ENCODE measurements around the gene ATP10B. TPM values are rescaled to one million over a fixed set of nuclear protein-coding genes. Genes with fewer than 3 reads are reported as not detected.

Gene ATP10B
- total and polyA plus RNA-seq, 3 experiments from 2014 or later: not detected

GRCh38 chr5:160702311-160702803, 149.7 kb downstream of the ATP10B start:
- H3K27me3 Mint-ChIP-seq: peaks cover 0 to 4% of the 10 kb centered on the region in 2 donors
- H3K9me3 Mint-ChIP-seq: no peaks in the 10 kb centered on the region
- Histone ChIP-seq H3K27me3 (ENCODE audit: insufficient read depth, low read length, poor library complexity, severe bottlenecking) (no peaks in the 10 kb centered on the region), H3K4me1 (ENCODE audit: insufficient read depth, low read length) (no peaks in the 10 kb centered on the region), H3K4me3 (ENCODE audit: low read length) (no peak overlapping the region), H3K36me3 (ENCODE audit: insufficient read depth, low read length) (no peaks in the 10 kb centered on the region), H3K27ac (ENCODE audit: low read depth, low read length) (no peak overlapping the region), H3K9me3 (ENCODE audit: low read length) (no peaks in the 10 kb centered on the region)
- H3K27ac Mint-ChIP-seq: no peak overlapping the region
- no peak for DNase-seq
- no peaks in the 10 kb centered on the region for H3K4me1 Mint-ChIP-seq
- no peaks in the 10 kb centered on the region for H3K36me3 Mint-ChIP-seq
- ChIA-PET POLR2A (no interaction called here), CTCF (no interaction called here)
- H3K4me3 Mint-ChIP-seq: no peak overlapping the region

DNA sequence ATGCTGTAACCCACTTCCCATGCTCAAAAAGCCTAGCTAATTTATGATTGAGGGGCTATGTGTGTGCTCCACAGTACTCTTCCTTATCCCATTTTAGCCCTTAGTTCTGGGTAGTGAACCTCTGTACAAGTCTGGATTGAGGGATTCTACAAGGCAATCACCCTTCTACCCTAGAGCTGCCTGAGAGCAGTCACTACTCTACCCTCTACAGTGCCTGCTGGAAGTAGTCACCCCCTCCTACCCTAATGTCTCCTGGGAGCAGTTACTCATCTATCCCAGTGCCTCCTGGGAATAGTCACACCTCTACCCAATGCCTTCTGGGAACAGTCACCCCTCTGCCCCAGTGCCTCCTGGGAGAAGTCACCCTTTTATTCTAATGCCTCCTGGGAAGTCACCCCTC, 150.6 kb downstream of the ATP10B start:
- no peaks in the 10 kb centered on the region for H3K27me3 ChIP-seq (ENCODE audit: insufficient read depth, low read length, poor library complexity, severe bottlenecking)
- Mint-ChIP-seq H3K9me3 (no peaks in the 10 kb centered on the region), H3K4me1 (no peaks in the 10 kb centered on the region), H3K27me3 (peaks cover 0 to 4% of the 10 kb centered on the region in 2 donors), H3K4me3 (no peak overlapping the region), H3K27ac (no peak overlapping the region), H3K36me3 (no peaks in the 10 kb centered on the region)
- no peak overlapping the region for H3K4me3 ChIP-seq (ENCODE audit: low read length)
- POLR2A ChIA-PET: no interaction called here
- H3K4me1 ChIP-seq (ENCODE audit: insufficient read depth, low read length): no peaks in the 10 kb centered on the region
- H3K27ac ChIP-seq (ENCODE audit: low read depth, low read length): no peak overlapping the region
- DNase-seq: no peak
- no peaks in the 10 kb centered on the region for H3K36me3 ChIP-seq (ENCODE audit: insufficient read depth, low read length)
- CTCF ChIA-PET: no interaction called here
- no peaks in the 10 kb centered on the region for H3K9me3 ChIP-seq (ENCODE audit: low read length)

GRCh38 chr5:160699301-160699700, 152.7 kb downstream of the ATP10B start:
- Mint-ChIP-seq H3K27ac (no peak overlapping the region), H3K36me3 (no peaks in the 10 kb centered on the region), H3K4me1 (no peaks in the 10 kb centered on the region), H3K27me3 (peaks cover 0 to 5% of the 10 kb centered on the region in 2 donors), H3K4me3 (no peak overlapping the region), H3K9me3 (no peaks in the 10 kb centered on the region)
- CTCF ChIA-PET: no interaction called here
- Histone ChIP-seq H3K27me3 (ENCODE audit: insufficient read depth, low read length, poor library complexity, severe bottlenecking) (no peaks in the 10 kb centered on the region), H3K4me3 (ENCODE audit: low read length) (no peak overlapping the region), H3K27ac (ENCODE audit: low read depth, low read length) (no peak overlapping the region), H3K9me3 (ENCODE audit: low read length) (no peaks in the 10 kb centered on the region), H3K4me1 (ENCODE audit: insufficient read depth, low read length) (no peaks in the 10 kb centered on the region), H3K36me3 (ENCODE audit: insufficient read depth, low read length) (no peaks in the 10 kb centered on the region)
- DNase-seq: no peak
- POLR2A ChIA-PET: no interaction called here

DNA sequence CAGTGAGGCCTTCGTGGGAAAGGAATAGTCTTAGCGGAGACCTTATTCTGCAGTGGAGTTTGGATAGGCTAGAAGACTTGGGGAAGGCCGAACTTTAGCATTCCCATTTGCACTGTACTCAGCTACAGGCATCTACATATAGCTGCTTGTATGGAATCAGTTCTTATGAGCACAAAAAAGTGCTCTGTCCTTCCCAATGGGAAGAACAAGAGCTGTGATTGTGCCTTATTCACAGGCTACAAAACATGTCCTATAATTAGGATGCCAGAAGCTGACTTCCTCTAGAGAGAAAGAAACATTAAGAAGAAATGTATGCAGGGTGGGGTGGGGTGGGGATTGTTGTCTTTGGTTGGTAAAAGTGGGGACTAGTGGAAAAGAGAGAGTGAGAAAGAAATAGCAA, 154.7 kb downstream of the ATP10B start:
- Histone ChIP-seq H3K27me3 (ENCODE audit: insufficient read depth, low read length, poor library complexity, severe bottlenecking) (no peaks in the 10 kb centered on the region), H3K4me3 (ENCODE audit: low read length) (no peak overlapping the region), H3K4me1 (ENCODE audit: insufficient read depth, low read length) (no peaks in the 10 kb centered on the region), H3K36me3 (ENCODE audit: insufficient read depth, low read length) (no peaks in the 10 kb centered on the region), H3K27ac (ENCODE audit: low read depth, low read length) (no peak overlapping the region), H3K9me3 (ENCODE audit: low read length) (no peaks in the 10 kb centered on the region)
- Mint-ChIP-seq H3K27me3 (peaks cover 0 to 5% of the 10 kb centered on the region in 2 donors), H3K4me3 (no peak overlapping the region), H3K4me1 (no peaks in the 10 kb centered on the region), H3K36me3 (no peaks in the 10 kb centered on the region), H3K9me3 (no peaks in the 10 kb centered on the region), H3K27ac (no peak overlapping the region)
- ChIA-PET POLR2A (no interaction called here), CTCF (no interaction called here)
- DNase-seq: no peak

DNA sequence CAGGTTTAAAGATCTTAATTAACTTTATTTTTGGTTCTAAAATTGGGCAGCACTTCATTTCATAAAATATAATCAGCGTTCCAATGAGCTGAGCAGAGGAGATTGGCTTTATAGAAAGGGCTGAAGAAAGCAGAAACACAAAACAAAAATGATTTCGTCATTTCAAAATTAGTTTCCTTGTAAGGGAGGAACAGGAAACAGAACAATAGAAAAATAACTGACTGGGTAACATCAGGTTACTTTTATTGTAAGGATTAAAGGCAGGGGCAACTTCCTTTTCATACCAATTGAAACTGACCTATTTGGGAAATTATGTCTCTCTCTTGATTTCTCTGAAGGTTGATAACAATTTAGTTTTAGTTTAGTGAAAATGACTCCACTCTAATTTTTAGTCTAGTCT, 157.1 kb downstream of the ATP10B start:
- no peak for DNase-seq
- CTCF ChIA-PET: no interaction called here
- no peaks in the 10 kb centered on the region for H3K36me3 Mint-ChIP-seq
- H3K27ac ChIP-seq (ENCODE audit: low read depth, low read length): no peak overlapping the region
- H3K4me1 Mint-ChIP-seq: no peaks in the 10 kb centered on the region
- no peak overlapping the region for H3K4me3 Mint-ChIP-seq
- H3K36me3 ChIP-seq (ENCODE audit: insufficient read depth, low read length): no peaks in the 10 kb centered on the region
- no peaks in the 10 kb centered on the region for H3K9me3 Mint-ChIP-seq
- no peaks in the 10 kb centered on the region for H3K9me3 ChIP-seq (ENCODE audit: low read length)
- no peaks in the 10 kb centered on the region for H3K4me1 ChIP-seq (ENCODE audit: insufficient read depth, low read length)
- H3K27me3 Mint-ChIP-seq: peaks cover 0 to 3% of the 10 kb centered on the region in 2 donors
- POLR2A ChIA-PET: no interaction called here
- no peak overlapping the region for H3K27ac Mint-ChIP-seq
- H3K27me3 ChIP-seq (ENCODE audit: insufficient read depth, low read length, poor library complexity, severe bottlenecking): no peaks in the 10 kb centered on the region
- H3K4me3 ChIP-seq (ENCODE audit: low read length): no peak overlapping the region

- H3K4me1 ChIP-seq (ENCODE audit: insufficient read depth, low read length): no peaks in the 10 kb centered on the region
- H3K27me3 ChIP-seq (ENCODE audit: insufficient read depth, low read length, poor library complexity, severe bottlenecking): no peaks in the 10 kb centered on the region
- H3K27ac ChIP-seq (ENCODE audit: low read depth, low read length): no peak overlapping the region
- H3K27ac Mint-ChIP-seq: no peak overlapping the region
- peaks cover 0 to 3% of the 10 kb centered on the region in 2 donors for H3K27me3 Mint-ChIP-seq
- H3K4me3 ChIP-seq (ENCODE audit: low read length): no peak overlapping the region
- ChIA-PET POLR2A (no interaction called here), CTCF (no interaction called here)
- H3K9me3 ChIP-seq (ENCODE audit: low read length): no peaks in the 10 kb centered on the region
- H3K9me3 Mint-ChIP-seq: peaks cover 0 to 8% (median 0%) of the 10 kb centered on the region in 5 donors
- no peak overlapping the region for H3K4me3 Mint-ChIP-seq
- H3K36me3 ChIP-seq (ENCODE audit: insufficient read depth, low read length): no peaks in the 10 kb centered on the region
- no peak for DNase-seq
- no peaks in the 10 kb centered on the region for H3K36me3 Mint-ChIP-seq
- H3K4me1 Mint-ChIP-seq: no peaks in the 10 kb centered on the region
These were observed 158.1 kb downstream of the ATP10B start for GRCh38 chr5:160693831-160694465.

DNA sequence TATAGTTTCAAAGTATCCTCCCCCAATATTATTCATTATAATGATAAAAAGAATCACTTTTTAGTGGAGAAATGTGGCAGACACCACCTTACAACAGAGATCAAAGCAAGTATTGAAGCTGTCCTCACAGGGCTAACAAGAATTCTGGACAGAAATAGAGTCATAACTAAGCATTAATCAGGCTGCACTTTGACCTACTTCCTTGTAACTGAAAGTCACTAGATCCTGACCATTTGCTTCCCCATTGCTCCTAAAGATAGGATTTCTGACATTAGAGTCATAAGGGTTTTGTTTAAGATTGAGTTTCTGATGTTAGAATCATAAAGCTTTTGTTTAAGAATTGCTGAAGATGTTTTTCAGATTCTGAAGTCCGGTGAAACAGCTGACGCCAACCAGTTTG, 159.7 kb downstream of the ATP10B start:
- no peak overlapping the region for H3K27ac ChIP-seq (ENCODE audit: low read depth, low read length)
- no peaks in the 10 kb centered on the region for H3K36me3 Mint-ChIP-seq
- H3K27ac Mint-ChIP-seq: no peak overlapping the region
- H3K4me1 Mint-ChIP-seq: no peaks in the 10 kb centered on the region
- H3K9me3 ChIP-seq (ENCODE audit: low read length): no peaks in the 10 kb centered on the region
- POLR2A ChIA-PET: no interaction called here
- H3K4me3 Mint-ChIP-seq: no peak overlapping the region
- H3K9me3 Mint-ChIP-seq: peaks cover 0 to 8% (median 0%) of the 10 kb centered on the region in 5 donors
- H3K27me3 Mint-ChIP-seq: peaks cover 3 to 5% of the 10 kb centered on the region in 2 donors
- no peaks in the 10 kb centered on the region for H3K36me3 ChIP-seq (ENCODE audit: insufficient read depth, low read length)
- H3K4me3 ChIP-seq (ENCODE audit: low read length): no peak overlapping the region
- H3K27me3 ChIP-seq (ENCODE audit: insufficient read depth, low read length, poor library complexity, severe bottlenecking): no peaks in the 10 kb centered on the region
- no peak for DNase-seq
- CTCF ChIA-PET: no interaction called here
- H3K4me1 ChIP-seq (ENCODE audit: insufficient read depth, low read length): no peaks in the 10 kb centered on the region

GRCh38 chr5:160685695-160686094, 166.3 kb downstream of the ATP10B start:
- Histone ChIP-seq H3K4me3 (ENCODE audit: low read length) (no peak overlapping the region), H3K27me3 (ENCODE audit: insufficient read depth, low read length, poor library complexity, severe bottlenecking) (no peaks in the 10 kb centered on the region), H3K9me3 (ENCODE audit: low read length) (no peaks in the 10 kb centered on the region), H3K36me3 (ENCODE audit: insufficient read depth, low read length) (no peaks in the 10 kb centered on the region), H3K4me1 (ENCODE audit: insufficient read depth, low read length) (no peaks in the 10 kb centered on the region), H3K27ac (ENCODE audit: low read depth, low read length) (no peak overlapping the region)
- POLR2A ChIA-PET: no interaction called here
- Mint-ChIP-seq H3K4me1 (no peaks in the 10 kb centered on the region), H3K27me3 (peaks cover 4 to 5% of the 10 kb centered on the region in 2 donors), H3K27ac (no peak overlapping the region), H3K36me3 (no peaks in the 10 kb centered on the region), H3K4me3 (no peak overlapping the region), H3K9me3 (peaks cover 0 to 8% (median 0%) of the 10 kb centered on the region in 5 donors)
- DNase-seq: no peak
- CTCF ChIA-PET: no interaction called here
